Left ventricle myocardium inferior (tissue), 1 donor: ENCODE data around the gene CRIM1. TPM values are rescaled to one million over a fixed set of nuclear protein-coding genes. Genes with fewer than 3 reads are reported as not detected.
A peak's percentile ranks its signal among the peaks of the same experiment; 100 is the strongest.

Experiments used
- DNase-seq: peaks from one replicate; pipeline ENCODE4 v3.0.0-alpha.2; 2020
- H3K27ac ChIP-seq: fragments of 200-600 bp; replicated peaks from 2 replicates; pipeline ENCODE4 v1.8.0; 2021
- H3K27me3 ChIP-seq: fragments of 200-600 bp; 2 replicates; pipeline ENCODE4 v1.8.0; 2021; ENCODE audit warnings: low read depth
- H3K36me3 ChIP-seq: fragments of 200-600 bp; 2 replicates; pipeline ENCODE4 v1.8.0; 2021
- H3K4me1 ChIP-seq: fragments of 200-600 bp; 2 replicates; pipeline ENCODE4 v1.8.0; 2021
- H3K4me3 ChIP-seq: fragments of 200-600 bp; 2 replicates; pipeline ENCODE4 v1.8.0; 2021; ENCODE audit warnings: mild to moderate bottlenecking, moderate library complexity
- H3K9me3 ChIP-seq: fragments of 200-600 bp; replicated peaks from 2 replicates; pipeline ENCODE4 v1.8.0; 2021
- intact Hi-C: fragments of 100-400 bp; cut with micrococcal nuclease; formaldehyde crosslinking; loops from one replicate; pipeline ENCODE4 v1.11.0; 2022
- total RNA-seq: library from RNA; stranded (reverse); fragmentation: NEBNext Ultra II Directional; extraction: Animal tissue kit (Norgen Biotek cat#: 25700); gene quantifications from one replicate; pipeline ENCODE4 v1.2.1, GENCODE V29; 2021
- TF ChIP-seq, protein P1 (sequence below): fragments of 200-600 bp; IDR thresholded peaks from 2 replicates; pipeline ENCODE4 v1.8.0; 2021; ENCODE audit warnings: antibody characterized with exemption, mild to moderate bottlenecking, borderline replicate concordance
- donor health status: DM: no; HTN: yes; CAD: no; lungs with severe emphysema.

Gene CRIM1
- total RNA-seq, 1 donor from 2014 or later = 45.6 TPM

DNA sequence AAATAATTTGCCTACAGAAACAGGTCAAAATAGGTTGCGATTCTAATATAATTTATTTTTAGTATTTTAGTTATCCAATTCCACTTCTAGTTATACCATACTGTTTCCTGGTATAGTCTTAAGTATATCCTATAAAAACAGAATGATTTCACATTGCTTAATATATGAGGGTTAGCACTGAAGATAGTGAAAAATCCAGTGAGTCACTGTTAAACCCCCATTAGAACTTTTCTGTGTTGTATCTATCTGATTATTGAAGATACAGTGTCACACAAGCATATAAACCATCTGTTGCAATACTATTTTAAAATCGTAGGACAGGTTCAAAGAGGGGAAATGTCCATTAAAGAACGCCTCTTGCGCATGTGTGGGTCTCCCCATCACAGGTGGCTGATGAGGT lies 132.4 kb downstream of the CRIM1 start:
- Histone ChIP-seq H3K9me3 (no peaks in the 10 kb centered on the region), H3K4me3 (no peak overlapping the region), H3K27ac (no peak overlapping the region), H3K4me1 (peaks cover 64% of the 10 kb centered on the region), H3K27me3 (no peaks in the 10 kb centered on the region), H3K36me3 (peaks cover 11% of the 10 kb centered on the region)
- TF ChIP-seq, protein P1, sequence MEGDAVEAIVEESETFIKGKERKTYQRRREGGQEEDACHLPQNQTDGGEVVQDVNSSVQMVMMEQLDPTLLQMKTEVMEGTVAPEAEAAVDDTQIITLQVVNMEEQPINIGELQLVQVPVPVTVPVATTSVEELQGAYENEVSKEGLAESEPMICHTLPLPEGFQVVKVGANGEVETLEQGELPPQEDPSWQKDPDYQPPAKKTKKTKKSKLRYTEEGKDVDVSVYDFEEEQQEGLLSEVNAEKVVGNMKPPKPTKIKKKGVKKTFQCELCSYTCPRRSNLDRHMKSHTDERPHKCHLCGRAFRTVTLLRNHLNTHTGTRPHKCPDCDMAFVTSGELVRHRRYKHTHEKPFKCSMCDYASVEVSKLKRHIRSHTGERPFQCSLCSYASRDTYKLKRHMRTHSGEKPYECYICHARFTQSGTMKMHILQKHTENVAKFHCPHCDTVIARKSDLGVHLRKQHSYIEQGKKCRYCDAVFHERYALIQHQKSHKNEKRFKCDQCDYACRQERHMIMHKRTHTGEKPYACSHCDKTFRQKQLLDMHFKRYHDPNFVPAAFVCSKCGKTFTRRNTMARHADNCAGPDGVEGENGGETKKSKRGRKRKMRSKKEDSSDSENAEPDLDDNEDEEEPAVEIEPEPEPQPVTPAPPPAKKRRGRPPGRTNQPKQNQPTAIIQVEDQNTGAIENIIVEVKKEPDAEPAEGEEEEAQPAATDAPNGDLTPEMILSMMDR = no peak
- intact Hi-C loops = no loop called here
- DNase-seq = no peak

DNA sequence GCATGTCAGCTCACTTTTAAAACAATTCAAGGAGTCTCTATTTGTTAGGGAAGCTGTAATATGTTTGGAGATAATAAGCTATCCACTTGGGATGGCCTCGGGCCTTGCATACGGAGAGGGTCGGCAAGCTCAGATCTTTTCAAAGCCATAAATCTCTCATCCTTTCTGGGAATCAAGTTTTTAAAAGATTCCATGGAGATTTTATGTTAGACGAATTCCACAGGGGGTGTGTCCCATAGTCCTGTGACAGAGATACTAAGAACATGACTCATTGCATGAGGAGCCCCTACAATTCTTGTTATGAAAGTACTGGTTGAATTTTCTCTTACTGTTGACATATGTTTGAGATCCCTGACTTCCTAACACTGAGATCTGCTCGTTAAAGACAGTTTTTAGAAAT lies 133.7 kb downstream of the CRIM1 start:
- TF ChIP-seq, protein P1 = no peak
- intact Hi-C loops = no loop called here

DNA sequence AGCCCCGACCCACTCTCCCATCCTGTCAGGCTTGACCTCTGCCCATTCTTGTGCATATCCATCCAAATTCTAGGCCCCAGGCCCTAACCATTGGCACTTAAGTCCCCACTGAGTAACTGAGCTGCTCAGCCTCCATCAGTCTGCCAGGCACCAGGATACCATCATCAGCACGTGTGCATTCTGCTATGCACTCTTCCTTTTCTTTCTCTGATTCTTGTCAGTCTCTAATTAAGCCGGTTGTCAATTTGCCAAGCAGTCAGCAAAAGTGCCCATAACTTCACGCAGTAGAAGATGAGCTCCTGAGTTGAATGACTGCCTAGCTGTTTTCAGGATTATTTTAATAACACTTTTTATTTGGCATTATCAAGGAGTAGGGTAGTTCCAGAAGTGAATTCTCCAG lies 135.2 kb downstream of the CRIM1 start:
- Histone ChIP-seq H3K27me3 (no peaks in the 10 kb centered on the region), H3K4me1 (peaks cover 42% of the 10 kb centered on the region), H3K36me3 (no peaks in the 10 kb centered on the region), H3K9me3 (no peaks in the 10 kb centered on the region), H3K4me3 (no peak overlapping the region), H3K27ac (no peak overlapping the region)
- intact Hi-C loops = no loop called here
- TF ChIP-seq, protein P1 = no peak
- no peak for DNase-seq

More for the DNA sequence above, 133.7 kb downstream of the CRIM1 start:
- DNase-seq = no peak
- Histone ChIP-seq H3K4me3 (no peak overlapping the region), H3K9me3 (no peaks in the 10 kb centered on the region), H3K4me1 (peaks cover 57% of the 10 kb centered on the region), H3K27me3 (no peaks in the 10 kb centered on the region), H3K36me3 (peaks cover under 1% of the 10 kb centered on the region), H3K27ac (no peak overlapping the region)

DNA sequence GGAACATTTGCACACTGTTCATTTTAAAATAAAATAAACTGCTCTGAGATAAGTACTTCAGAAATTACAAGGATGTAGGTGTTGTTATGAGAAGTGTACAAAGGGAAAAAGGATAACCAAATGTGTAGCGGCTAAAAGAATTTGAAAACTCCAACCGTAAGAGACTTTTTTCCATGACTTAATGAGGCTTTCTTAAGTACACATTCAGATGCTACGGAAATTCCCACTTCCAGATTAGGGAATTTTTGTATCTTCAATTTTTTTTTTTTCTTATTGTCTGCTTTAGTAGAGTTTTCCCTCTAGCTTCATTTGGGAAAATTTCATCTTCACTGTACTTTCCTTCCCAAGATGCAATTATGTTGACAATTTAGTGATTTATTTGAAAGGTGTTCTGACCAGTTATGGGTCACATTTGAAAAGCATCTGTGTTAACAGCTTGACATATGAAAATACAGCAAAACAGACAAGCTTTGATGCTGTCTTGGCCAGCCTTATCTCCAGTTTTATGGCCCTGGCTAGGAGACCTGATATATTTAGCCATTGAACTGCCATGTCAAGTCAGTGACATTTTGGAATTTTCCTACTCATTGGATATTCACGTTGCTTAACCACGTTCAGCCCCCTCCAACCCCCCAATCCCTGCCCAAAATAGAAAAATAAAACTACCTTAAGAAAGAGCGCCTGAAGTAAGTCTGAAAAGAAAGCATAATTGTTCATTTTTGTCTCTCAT lies 136.8 kb downstream of the CRIM1 start:
- Histone ChIP-seq H3K27ac (peak overlapping the region; percentile 31), H3K36me3 (no peaks in the 10 kb centered on the region), H3K9me3 (no peaks in the 10 kb centered on the region), H3K4me1 (peaks cover 26% of the 10 kb centered on the region), H3K27me3 (no peaks in the 10 kb centered on the region), H3K4me3 (no peak overlapping the region)
- intact Hi-C loops = no loop called here
- DNase-seq = no peak
- TF ChIP-seq, protein P1 = no peak

DNA sequence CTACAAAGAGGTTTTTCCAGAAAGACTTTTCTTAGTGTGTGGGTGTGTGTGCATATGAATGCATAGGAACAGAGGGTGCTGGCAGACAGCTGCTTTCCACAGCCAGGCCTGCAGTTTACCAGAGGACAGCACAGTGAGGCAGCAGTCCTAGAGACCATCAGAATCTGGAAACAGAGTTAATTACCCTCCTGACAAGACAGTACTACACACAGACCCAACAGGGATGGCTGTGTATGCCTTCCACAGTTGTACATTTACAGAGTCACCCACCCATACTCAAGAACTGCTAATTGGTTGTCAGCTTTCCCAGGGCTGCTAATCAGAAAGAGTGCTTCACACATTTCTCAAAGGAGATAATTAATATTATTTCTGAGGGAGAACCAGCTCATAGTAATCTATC lies 137.7 kb downstream of the CRIM1 start:
- intact Hi-C loops = no loop called here
- no peaks in the 10 kb centered on the region for H3K36me3 ChIP-seq
- no peak overlapping the region for H3K27ac ChIP-seq
- no peaks in the 10 kb centered on the region for H3K27me3 ChIP-seq
- H3K4me1 ChIP-seq = peaks cover 19% of the 10 kb centered on the region
- TF ChIP-seq, protein P1 = no peak
- no peak for DNase-seq
- no peaks in the 10 kb centered on the region for H3K9me3 ChIP-seq
- no peak overlapping the region for H3K4me3 ChIP-seq
